ENCODE results near the gene ZNF334.
A peak's percentile ranks its signal among the peaks of the same experiment; 100 is the strongest.

The ZNF334 gene

GRCh38 chr20:46519471-46520068 lies 6.2 kb upstream of the ZNF334 start:
- H3K4me3 ChIP-seq (ENCODE audit: low read length, poor library complexity, severe bottlenecking): no peak overlapping the region
- no peaks in the 10 kb centered on the region for H3K9me3 ChIP-seq (ENCODE audit: insufficient read depth, low read depth, low read length)
- H3K4me2 ChIP-seq (ENCODE audit: low read depth, low read length, poor library complexity, severe bottlenecking): no peak overlapping the region
- no peak for TF ChIP-seq EZH2phosphoT487 (IDR thresholded peaks at IDR 0.05; ENCODE audit: borderline replicate concordance)
- TF ChIP-seq CTCF (conservative IDR thresholded peaks at IDR 0.05; ENCODE audit: low read length): no peak
- H3K27me3 ChIP-seq (ENCODE audit: insufficient read depth, low read length, poor library complexity, severe bottlenecking): no peaks in the 10 kb centered on the region
- no peaks in the 10 kb centered on the region for H3K9me2 ChIP-seq (replicated peaks; ENCODE audit: low read depth, low read length)
- no peaks in the 10 kb centered on the region for H3F3A ChIP-seq (ENCODE audit: low read depth)
- no peak overlapping the region for H2AFZ ChIP-seq (ENCODE audit: low read length)
- no peaks in the 10 kb centered on the region for H3K79me2 ChIP-seq (ENCODE audit: insufficient read depth, low read length)
- no peaks in the 10 kb centered on the region for H3K4me1 ChIP-seq (ENCODE audit: insufficient read depth, low read length, poor library complexity, severe bottlenecking)
- H3K9ac ChIP-seq (ENCODE audit: low read depth, low read length, poor library complexity, severe bottlenecking): no peak overlapping the region
- no peaks in the 10 kb centered on the region for H4K20me1 ChIP-seq (ENCODE audit: insufficient read depth, low read length, poor library complexity, severe bottlenecking)
- no peaks in the 10 kb centered on the region for H3K36me3 ChIP-seq (ENCODE audit: insufficient read depth, low read length)

- TF ChIP-seq CTCF (conservative IDR thresholded peaks at IDR 0.05; ENCODE audit: low read length): no peak
- TF ChIP-seq EZH2phosphoT487 (IDR thresholded peaks at IDR 0.05; ENCODE audit: borderline replicate concordance): no peak
- Histone ChIP-seq H3K27me3 (ENCODE audit: insufficient read depth, low read length, poor library complexity, severe bottlenecking) (peaks cover 13% of the 10 kb centered on the region), H3K4me2 (ENCODE audit: low read depth, low read length, poor library complexity, severe bottlenecking) (peak overlapping the region; percentile 38), H3K4me3 (ENCODE audit: low read length, poor library complexity, severe bottlenecking) (no peak overlapping the region), H4K20me1 (ENCODE audit: insufficient read depth, low read length, poor library complexity, severe bottlenecking) (no peaks in the 10 kb centered on the region), H2AFZ (ENCODE audit: low read length) (no peak overlapping the region), H3K9me2 (replicated peaks; ENCODE audit: low read depth, low read length) (no peaks in the 10 kb centered on the region), H3K79me2 (ENCODE audit: insufficient read depth, low read length) (no peaks in the 10 kb centered on the region), H3F3A (ENCODE audit: low read depth) (no peaks in the 10 kb centered on the region), H3K4me1 (ENCODE audit: insufficient read depth, low read length, poor library complexity, severe bottlenecking) (peaks cover 16% of the 10 kb centered on the region), H3K9me3 (ENCODE audit: insufficient read depth, low read depth, low read length) (no peaks in the 10 kb centered on the region), H3K9ac (ENCODE audit: low read depth, low read length, poor library complexity, severe bottlenecking) (no peak overlapping the region), H3K36me3 (ENCODE audit: insufficient read depth, low read length) (no peaks in the 10 kb centered on the region)
Observed at GRCh38 chr20:46509523-46509922, 3.8 kb downstream of the ZNF334 start.

- H3K36me3 ChIP-seq (ENCODE audit: insufficient read depth, low read length): no peaks in the 10 kb centered on the region
- H3F3A ChIP-seq (ENCODE audit: low read depth): no peaks in the 10 kb centered on the region
- H4K20me1 ChIP-seq (ENCODE audit: insufficient read depth, low read length, poor library complexity, severe bottlenecking): no peaks in the 10 kb centered on the region
- H2AFZ ChIP-seq (ENCODE audit: low read length): no peak overlapping the region
- H3K9ac ChIP-seq (ENCODE audit: low read depth, low read length, poor library complexity, severe bottlenecking): no peak overlapping the region
- no peaks in the 10 kb centered on the region for H3K79me2 ChIP-seq (ENCODE audit: insufficient read depth, low read length)
- H3K9me2 ChIP-seq (replicated peaks; ENCODE audit: low read depth, low read length): no peaks in the 10 kb centered on the region
- peaks cover 15% of the 10 kb centered on the region for H3K27me3 ChIP-seq (ENCODE audit: insufficient read depth, low read length, poor library complexity, severe bottlenecking)
- TF ChIP-seq EZH2phosphoT487 (IDR thresholded peaks at IDR 0.05; ENCODE audit: borderline replicate concordance): no peak
- no peak for TF ChIP-seq CTCF (conservative IDR thresholded peaks at IDR 0.05; ENCODE audit: low read length)
- H3K4me3 ChIP-seq (ENCODE audit: low read length, poor library complexity, severe bottlenecking): no peak overlapping the region
- no peaks in the 10 kb centered on the region for H3K9me3 ChIP-seq (ENCODE audit: insufficient read depth, low read depth, low read length)
- peaks cover 16% of the 10 kb centered on the region for H3K4me1 ChIP-seq (ENCODE audit: insufficient read depth, low read length, poor library complexity, severe bottlenecking)
- no peak overlapping the region for H3K4me2 ChIP-seq (ENCODE audit: low read depth, low read length, poor library complexity, severe bottlenecking)
Observed at GRCh38 chr20:46507760-46508407, 5.5 kb downstream of the ZNF334 start.
